ENCODE results near the gene CAMSAP3.
"Not testable (repeated sequence)": the region's sequence is repeated elsewhere in the genome, so short reads cannot be mapped to it uniquely, and the experiment has no call there.

Gene CAMSAP3

GRCh38 chr19:7575434-7576040 is 20.1 kb upstream of the CAMSAP3 start:
- no peak for DNase-seq

- DNase-seq, result not testable (repeated sequence)
Measured at GRCh38 chr19:7577422-7577821, 18.2 kb upstream of the CAMSAP3 start.

GRCh38 chr19:7578127-7578526 is 17.5 kb upstream of the CAMSAP3 start:
- no peak for DNase-seq

DNA sequence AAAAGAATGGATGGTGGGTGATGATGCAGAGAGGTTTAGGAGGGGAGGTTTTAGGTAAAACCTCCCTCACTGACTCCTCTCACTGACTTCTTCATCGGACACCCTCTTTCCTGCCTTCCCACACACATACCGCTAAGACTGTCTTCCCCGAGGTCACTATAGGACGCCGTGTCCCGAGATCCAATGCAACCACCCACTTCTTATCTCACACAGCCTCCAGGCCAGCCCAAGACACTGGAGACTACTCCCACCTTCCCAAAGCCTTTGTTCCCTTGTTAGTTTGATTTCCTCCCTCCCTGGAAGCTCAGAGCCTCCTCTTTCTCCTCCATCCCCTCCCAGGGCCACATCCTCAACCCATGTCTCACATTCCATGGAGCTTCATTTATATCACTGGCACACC is 16.5 kb upstream of the CAMSAP3 start:
- no peak for DNase-seq

DNA sequence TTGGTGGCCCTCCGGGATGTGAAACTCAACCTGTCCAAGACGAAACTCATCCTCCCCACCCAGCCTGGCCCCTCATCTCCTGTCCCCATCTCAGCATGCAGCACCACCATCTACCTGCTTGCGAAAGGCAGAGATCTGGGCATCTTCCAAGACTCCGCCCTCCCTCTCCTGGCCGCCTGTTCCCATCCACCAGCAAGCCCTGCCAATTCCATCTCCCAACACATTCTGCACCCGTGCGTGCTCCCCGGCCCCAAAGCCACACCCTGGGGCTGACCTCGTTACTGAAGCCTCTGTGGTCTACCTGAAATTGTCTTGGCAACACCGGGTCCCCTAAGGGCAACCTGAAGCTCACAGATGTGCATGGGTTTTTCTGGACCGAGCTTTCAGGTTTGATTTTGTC is 13.2 kb upstream of the CAMSAP3 start:
- DNase-seq, result no peak

DNA sequence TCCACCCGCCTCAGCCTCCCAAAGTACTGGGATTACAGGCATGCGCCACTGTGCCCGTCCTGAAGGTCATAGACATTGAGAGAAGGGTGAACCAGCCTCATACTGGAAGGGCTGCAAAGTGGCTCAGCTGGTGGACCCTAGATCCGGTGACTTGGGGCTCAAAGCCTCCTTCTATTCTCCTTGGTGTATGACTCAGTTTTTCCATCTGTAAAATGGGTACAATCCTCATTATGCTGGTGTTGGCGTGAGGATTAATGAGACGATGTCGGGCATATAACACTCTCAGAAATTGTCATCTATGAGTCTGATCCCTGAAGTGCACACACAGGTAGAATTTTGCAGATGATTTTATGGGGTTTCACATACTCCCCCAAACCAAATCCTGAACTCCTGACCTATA is 5.8 kb upstream of the CAMSAP3 start:
- DNase-seq, result no peak

- no peak for DNase-seq
Measured at GRCh38 chr19:7590256-7590655, 5.4 kb upstream of the CAMSAP3 start.

DNA sequence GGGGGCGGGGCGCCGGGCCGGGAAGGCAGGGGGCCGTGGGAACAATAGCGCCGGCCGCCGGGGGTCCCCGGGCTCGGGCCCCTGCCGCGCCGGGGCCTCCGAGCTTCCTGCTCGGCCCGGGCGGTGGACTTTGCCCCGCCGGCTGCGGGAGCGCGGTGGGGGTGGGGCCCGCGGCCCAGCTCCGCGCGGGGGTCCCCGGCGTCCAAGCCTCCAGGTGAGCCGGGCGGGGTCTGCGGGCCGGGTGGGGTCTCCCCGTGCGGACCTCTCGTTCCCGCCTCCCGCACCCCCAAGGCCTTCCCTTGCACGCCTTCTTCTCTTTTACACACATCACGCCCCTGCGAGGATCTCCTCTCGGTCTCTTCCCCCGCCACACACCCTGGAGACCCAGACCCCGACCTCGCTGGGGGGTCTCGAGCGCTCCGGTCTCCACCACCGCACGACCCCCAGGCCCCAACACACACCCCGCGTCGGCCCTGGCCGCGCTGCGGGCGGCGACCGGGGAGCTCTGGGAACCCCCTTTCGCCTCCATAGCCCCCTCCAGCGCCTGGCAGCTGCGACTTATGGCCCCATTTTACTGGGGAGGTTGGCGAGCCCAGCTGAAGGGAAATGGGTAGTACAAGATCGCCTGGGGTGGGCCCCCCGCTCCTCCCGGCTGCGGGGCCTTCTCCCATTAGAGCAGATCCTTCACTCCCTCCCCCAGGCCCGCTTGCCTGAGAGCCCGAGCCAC is 711 bp downstream of the CAMSAP3 start:
- no peak for DNase-seq

DNA sequence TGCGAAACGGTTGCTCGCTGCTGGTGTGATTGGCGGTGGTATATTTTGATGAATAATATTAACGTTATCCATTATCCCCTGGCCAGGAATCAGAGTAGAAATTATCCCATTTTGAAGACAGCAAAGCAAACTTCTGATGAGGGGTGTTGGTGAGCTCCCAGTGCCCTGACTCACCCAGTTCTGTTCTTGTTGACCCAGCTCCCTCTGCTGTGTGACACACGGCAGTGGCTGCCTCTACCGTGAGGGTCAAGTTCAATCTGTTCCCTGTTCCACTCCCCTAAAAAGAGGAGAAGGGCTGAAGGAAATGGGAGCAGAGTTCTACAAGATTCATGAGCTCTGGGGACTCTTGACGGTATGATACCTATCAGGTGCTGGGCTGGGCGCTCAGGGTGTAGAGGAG is 2.0 kb downstream of the CAMSAP3 start:
- no peak for DNase-seq

DNA sequence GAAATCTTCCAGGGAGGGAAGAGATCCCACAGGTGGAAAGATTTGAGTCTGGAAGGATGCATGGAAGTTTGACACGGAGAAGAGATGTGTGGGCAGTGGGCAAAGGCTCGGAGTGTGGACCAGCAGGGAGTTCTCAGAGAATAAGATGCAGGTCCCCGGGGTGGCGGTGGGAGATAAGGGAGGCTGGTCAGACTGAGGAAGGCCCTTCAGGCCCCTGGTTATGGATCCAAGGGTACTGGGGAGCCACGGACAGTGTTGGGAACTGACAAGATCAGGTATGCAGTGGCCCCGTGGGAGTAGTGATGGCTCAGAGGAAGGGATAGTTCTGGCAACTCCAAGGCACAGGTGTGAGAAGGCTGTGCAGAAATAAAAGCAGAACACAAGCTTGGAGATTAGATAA is 2.5 kb downstream of the CAMSAP3 start:
- DNase-seq, result no peak

GRCh38 chr19:7600721-7601120 is 5.1 kb downstream of the CAMSAP3 start:
- no peak for DNase-seq

- no peak for DNase-seq
Measured at GRCh38 chr19:7602240-7602934, 6.7 kb downstream of the CAMSAP3 start.

GRCh38 chr19:7602935-7603497 is 7.4 kb downstream of the CAMSAP3 start:
- no peak for DNase-seq

DNA sequence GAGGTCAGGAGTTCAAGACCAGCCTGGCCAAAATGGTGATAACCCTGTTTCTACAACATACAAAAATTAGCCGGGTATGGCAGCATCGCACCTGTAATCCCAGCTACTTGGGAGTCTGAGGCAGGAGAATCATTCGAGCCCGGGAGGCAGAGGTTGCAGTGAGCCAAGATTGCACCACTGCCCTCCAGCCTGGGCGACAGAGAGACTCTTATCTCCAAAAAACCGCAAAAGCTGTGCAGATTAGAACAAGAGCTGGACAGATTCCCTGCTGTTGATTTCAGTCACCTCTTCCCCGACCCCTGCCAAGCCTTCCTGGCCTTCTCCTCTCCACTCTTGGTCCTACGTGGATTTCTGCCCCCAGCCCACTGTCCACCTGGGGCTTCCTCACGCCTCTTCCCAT is 8.3 kb downstream of the CAMSAP3 start:
- no peak for DNase-seq

GRCh38 chr19:7605490-7606222 is 10.0 kb downstream of the CAMSAP3 start:
- no peak for DNase-seq

- DNase-seq, result no peak
Measured at GRCh38 chr19:7606289-7606688, 10.6 kb downstream of the CAMSAP3 start.

DNA sequence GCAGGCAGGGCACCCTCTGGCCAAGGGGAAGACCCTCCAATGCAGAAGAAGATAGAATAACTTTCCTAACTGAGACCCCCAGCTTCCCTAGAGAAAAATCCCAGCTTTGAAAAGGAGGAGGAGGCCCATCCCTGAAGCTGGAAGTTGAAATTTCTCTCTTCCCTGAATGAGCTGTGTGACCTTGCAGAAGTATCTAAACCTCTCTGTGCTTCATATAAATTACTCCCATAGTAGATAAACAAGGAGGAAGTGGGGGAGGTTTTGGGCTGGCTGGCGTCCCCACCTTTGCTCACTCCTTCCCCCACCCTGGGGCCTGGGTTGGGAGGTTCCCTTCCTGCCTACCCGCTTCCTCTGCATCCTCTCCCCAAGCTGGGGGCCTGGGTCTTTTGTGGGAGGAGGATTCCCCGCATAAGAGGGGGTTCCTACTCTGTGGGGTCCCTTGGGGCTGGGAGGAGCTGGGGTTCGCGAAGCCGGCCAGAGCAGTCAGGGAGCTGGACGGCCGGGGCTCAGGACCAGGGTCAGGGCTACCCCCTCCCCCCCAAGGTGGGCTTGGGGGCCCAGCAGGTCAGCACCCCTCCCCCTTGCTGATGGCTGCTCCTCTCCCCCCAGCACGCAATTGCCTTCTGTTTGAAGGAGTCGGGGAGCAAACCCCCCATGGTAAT is 11.7 kb downstream of the CAMSAP3 start:
- no peak for DNase-seq

GRCh38 chr19:7607874-7608560 is 12.4 kb downstream of the CAMSAP3 start:
- no peak for DNase-seq

GRCh38 chr19:7610491-7611240 is 15.0 kb downstream of the CAMSAP3 start:
- DNase-seq, result no peak

GRCh38 chr19:7611541-7612279 is 16.0 kb downstream of the CAMSAP3 start:
- DNase-seq, result no peak

All from GOT3 (cell line).